IPS-18a (cell line): Measurements from ENCODE around the gene TECTB.

Experiments used
- H3K27ac ChIP-seq: one replicate; pipeline ENCODE4 v1.5.1; 2013; ENCODE audit warnings: low read length
- H3K27me3 ChIP-seq: one replicate; pipeline ENCODE4 v1.6.1; 2013; ENCODE audit warnings: mild to moderate bottlenecking, low read length; ENCODE audit not compliant: control insufficient read depth, insufficient read depth
- H3K36me3 ChIP-seq: one replicate; pipeline ENCODE4 v1.6.1; 2013; ENCODE audit warnings: low read depth, low read length; ENCODE audit not compliant: control insufficient read depth
- H3K4me1 ChIP-seq: one replicate; pipeline ENCODE4 v1.6.1; 2013; ENCODE audit warnings: low read depth, low read length; ENCODE audit not compliant: control insufficient read depth
- H3K4me3 ChIP-seq: one replicate; pipeline ENCODE4 v1.5.1; 2013; ENCODE audit warnings: low read length
- H3K9ac ChIP-seq: one replicate; pipeline ENCODE4 v1.6.1; 2013; ENCODE audit warnings: mild to moderate bottlenecking, low read length, moderate library complexity
- H3K9me3 ChIP-seq: one replicate; pipeline ENCODE4 v1.6.1; 2013; ENCODE audit warnings: low read depth, low read length; ENCODE audit not compliant: control insufficient read depth

TECTB gene

GRCh38 chr10:112338957-112339356 is 55.8 kb downstream of the TECTB start:
- Histone ChIP-seq H3K9me3 (no peaks in the 10 kb centered on the region), H3K27ac (no peak overlapping the region), H3K9ac (no peak overlapping the region), H3K4me1 (no peaks in the 10 kb centered on the region), H3K4me3 (no peak overlapping the region), H3K36me3 (no peaks in the 10 kb centered on the region), H3K27me3 (no peaks in the 10 kb centered on the region)

DNA sequence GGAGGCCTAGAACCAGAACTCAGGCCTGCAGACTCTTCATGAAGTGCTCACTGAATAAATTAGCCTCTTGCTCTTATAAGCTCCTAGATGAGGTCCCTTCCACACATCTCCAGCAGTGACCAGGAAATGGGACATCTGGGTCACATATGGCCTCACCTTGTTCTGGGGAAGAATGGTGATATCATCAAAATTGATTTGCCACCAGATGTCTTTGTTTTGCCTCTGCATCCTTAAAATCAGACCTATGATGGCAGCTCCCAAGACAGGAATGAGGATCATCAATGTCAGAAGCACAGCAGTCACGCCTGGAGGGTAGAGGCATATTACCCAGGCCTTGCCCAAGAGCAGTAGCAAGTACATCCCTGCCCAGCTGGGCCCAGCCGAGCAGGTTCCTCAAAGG is 57.4 kb downstream of the TECTB start:
- no peak overlapping the region for H3K9ac ChIP-seq
- no peaks in the 10 kb centered on the region for H3K27me3 ChIP-seq
- H3K9me3 ChIP-seq = no peaks in the 10 kb centered on the region
- no peak overlapping the region for H3K4me3 ChIP-seq
- H3K36me3 ChIP-seq = no peaks in the 10 kb centered on the region
- H3K4me1 ChIP-seq = no peaks in the 10 kb centered on the region
- H3K27ac ChIP-seq = no peak overlapping the region

- H3K27ac ChIP-seq = no peak overlapping the region
- no peaks in the 10 kb centered on the region for H3K4me1 ChIP-seq
- no peaks in the 10 kb centered on the region for H3K27me3 ChIP-seq
- no peaks in the 10 kb centered on the region for H3K9me3 ChIP-seq
- no peak overlapping the region for H3K9ac ChIP-seq
- no peak overlapping the region for H3K4me3 ChIP-seq
- H3K36me3 ChIP-seq = no peaks in the 10 kb centered on the region
These were observed 60.0 kb downstream of the TECTB start for GRCh38 chr10:112343056-112343806.

- Histone ChIP-seq H3K36me3 (no peaks in the 10 kb centered on the region), H3K9ac (no peak overlapping the region), H3K27me3 (no peaks in the 10 kb centered on the region), H3K4me3 (no peak overlapping the region), H3K27ac (no peak overlapping the region), H3K4me1 (no peaks in the 10 kb centered on the region), H3K9me3 (no peaks in the 10 kb centered on the region)
These were observed 61.1 kb downstream of the TECTB start for GRCh38 chr10:112344261-112344660.

DNA sequence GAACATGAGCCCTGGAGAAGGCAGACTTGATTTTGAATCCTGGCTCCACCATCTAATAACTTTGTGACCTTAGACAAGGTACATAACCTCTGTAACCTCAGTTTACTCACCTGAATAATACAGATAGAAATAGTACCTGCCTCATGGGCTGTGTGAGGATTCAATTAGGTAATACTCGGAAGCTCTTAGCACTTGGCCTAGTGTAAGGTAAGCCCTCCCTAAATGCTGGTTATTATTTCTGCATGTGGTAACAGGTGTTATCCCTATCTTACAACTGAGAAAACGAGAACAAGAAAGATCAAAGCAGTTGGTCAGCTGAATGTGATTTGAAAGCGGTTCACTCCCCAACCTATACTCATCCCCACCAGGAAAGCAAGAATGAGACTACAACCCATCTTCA is 62.0 kb downstream of the TECTB start:
- no peak overlapping the region for H3K9ac ChIP-seq
- H3K27ac ChIP-seq = no peak overlapping the region
- H3K27me3 ChIP-seq = no peaks in the 10 kb centered on the region

DNA sequence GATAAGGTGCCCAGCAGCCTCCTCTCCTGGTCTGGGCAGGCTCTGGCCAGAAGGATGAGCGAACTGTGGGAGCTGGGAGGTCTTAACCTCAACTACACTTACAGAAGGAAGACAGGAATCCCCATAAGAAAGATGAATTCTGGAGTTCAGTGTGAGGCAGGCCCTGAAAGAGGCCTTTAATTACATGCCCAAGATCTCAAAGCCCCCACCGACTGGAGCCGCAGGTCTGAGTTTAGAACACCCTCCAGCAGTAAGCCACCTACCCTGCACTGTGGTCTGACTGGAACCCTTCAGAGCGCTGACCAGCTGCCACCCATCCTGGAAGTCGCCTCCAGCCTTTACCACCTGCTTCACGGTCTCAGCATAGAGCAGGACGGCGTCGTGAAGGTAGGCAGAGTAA is 62.5 kb downstream of the TECTB start:
- H3K4me1 ChIP-seq = no peaks in the 10 kb centered on the region
- H3K27ac ChIP-seq = no peak overlapping the region
- no peak overlapping the region for H3K4me3 ChIP-seq
- H3K9me3 ChIP-seq = no peaks in the 10 kb centered on the region
- H3K27me3 ChIP-seq = no peaks in the 10 kb centered on the region
- no peaks in the 10 kb centered on the region for H3K36me3 ChIP-seq
- H3K9ac ChIP-seq = no peak overlapping the region

More for the DNA sequence above, 62.0 kb downstream of the TECTB start:
- Histone ChIP-seq H3K9me3 (no peaks in the 10 kb centered on the region), H3K36me3 (no peaks in the 10 kb centered on the region), H3K4me3 (no peak overlapping the region), H3K4me1 (no peaks in the 10 kb centered on the region)

- Histone ChIP-seq H3K27ac (no peak overlapping the region), H3K9ac (no peak overlapping the region), H3K4me1 (no peaks in the 10 kb centered on the region), H3K9me3 (no peaks in the 10 kb centered on the region), H3K4me3 (no peak overlapping the region), H3K36me3 (no peaks in the 10 kb centered on the region), H3K27me3 (no peaks in the 10 kb centered on the region)
These were observed 63.6 kb downstream of the TECTB start for GRCh38 chr10:112346774-112347173.

DNA sequence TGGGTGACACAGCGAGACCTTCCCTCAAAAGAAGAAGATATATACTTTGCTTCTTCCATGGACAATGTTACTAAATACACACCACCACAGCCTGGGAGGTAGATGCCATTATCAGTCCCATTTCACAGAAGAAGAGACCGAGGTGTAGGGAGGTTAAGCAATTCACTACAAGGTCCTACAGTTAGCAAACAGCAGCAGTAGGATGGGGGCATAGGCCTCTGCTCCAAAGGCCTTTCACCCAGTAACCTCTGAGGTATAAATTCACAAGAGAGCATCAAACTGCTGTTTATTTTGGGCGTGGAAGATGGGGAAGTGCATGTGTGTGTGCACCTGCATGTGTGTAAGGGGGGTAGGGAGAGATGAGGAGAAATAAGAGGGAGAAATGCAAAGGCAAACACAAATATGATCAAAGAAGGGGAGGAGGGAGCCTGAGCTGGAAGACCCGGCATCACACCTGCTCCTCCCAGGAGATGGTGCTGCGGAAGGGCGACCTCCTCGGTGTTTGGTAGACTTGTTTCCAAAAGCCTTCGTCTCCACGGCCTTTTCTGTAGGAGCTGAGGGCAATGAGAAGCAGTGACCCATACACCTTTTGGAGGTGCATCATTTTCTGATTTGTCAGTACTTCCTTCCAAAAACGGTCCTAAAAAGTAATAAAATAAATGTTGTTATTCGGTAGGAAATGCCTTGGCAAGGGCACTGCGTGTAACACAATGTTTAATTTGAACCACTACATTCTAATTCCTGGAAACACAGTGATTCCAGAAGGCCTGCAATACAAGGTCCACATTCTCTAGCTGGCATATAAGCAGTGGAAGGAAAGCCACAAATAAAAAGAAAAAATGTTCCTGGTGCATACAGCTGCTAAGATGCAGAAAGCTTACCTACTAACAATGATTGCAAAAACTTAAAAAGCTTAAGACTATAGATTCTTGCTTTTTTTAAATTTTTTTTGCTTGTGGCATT is 64.8 kb downstream of the TECTB start:
- Histone ChIP-seq H3K36me3 (no peaks in the 10 kb centered on the region), H3K4me1 (no peaks in the 10 kb centered on the region), H3K9ac (no peak overlapping the region), H3K27me3 (no peaks in the 10 kb centered on the region), H3K27ac (no peak overlapping the region), H3K4me3 (no peak overlapping the region), H3K9me3 (no peaks in the 10 kb centered on the region)

DNA sequence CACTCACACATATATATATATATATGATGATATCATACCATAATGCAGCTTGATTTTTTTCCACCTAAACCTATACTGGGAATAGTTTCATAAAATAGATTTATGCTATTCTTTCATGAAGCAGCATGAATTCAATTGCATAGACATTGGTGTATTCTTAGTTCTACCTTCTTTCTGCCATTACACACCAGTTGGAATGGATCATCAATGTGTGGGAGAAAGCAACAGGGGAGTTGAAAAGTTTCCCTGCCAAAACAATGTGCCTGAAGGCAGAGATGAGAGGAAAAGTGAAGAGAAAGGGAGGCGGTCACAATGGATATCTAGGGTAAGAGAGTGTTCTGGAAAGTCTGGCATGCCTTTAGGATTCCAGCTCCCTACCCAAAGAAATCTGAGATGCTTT is 65.6 kb downstream of the TECTB start:
- Histone ChIP-seq H3K36me3 (no peaks in the 10 kb centered on the region), H3K4me3 (no peak overlapping the region), H3K9me3 (no peaks in the 10 kb centered on the region), H3K27ac (no peak overlapping the region), H3K9ac (no peak overlapping the region), H3K4me1 (no peaks in the 10 kb centered on the region), H3K27me3 (no peaks in the 10 kb centered on the region)

- H3K9me3 ChIP-seq = no peaks in the 10 kb centered on the region
- no peaks in the 10 kb centered on the region for H3K4me1 ChIP-seq
- H3K27ac ChIP-seq = no peak overlapping the region
- H3K36me3 ChIP-seq = no peaks in the 10 kb centered on the region
- H3K4me3 ChIP-seq = no peak overlapping the region
- H3K27me3 ChIP-seq = no peaks in the 10 kb centered on the region
- H3K9ac ChIP-seq = no peak overlapping the region
These were observed 66.4 kb downstream of the TECTB start for GRCh38 chr10:112349521-112350085.

- H3K27ac ChIP-seq = no peak overlapping the region
- H3K4me1 ChIP-seq = no peaks in the 10 kb centered on the region
- H3K36me3 ChIP-seq = no peaks in the 10 kb centered on the region
- no peak overlapping the region for H3K4me3 ChIP-seq
- H3K9ac ChIP-seq = no peak overlapping the region
- no peaks in the 10 kb centered on the region for H3K27me3 ChIP-seq
- no peaks in the 10 kb centered on the region for H3K9me3 ChIP-seq
These were observed 67.9 kb downstream of the TECTB start for GRCh38 chr10:112351146-112351545.
